Vagina (tissue), 2 donors: Measurements from ENCODE around the gene FKBP11. TPM values are rescaled to one million over a fixed set of nuclear protein-coding genes. Genes with fewer than 3 reads are reported as not detected.
A peak's percentile ranks its signal among the peaks of the same experiment; 100 is the strongest.

Source experiments
- DNase-seq, 2 donors: peaks; one replicate each; pipeline ENCODE4 v3.0.0-alpha.2; 2017; ENCODE audit errors: extremely low spot score in 2 of 2
- H3K27ac ChIP-seq: fragments of 200-600 bp; sonication (generic); one replicate; pipeline ENCODE4 v1.5.1; 2019
- H3K27me3 ChIP-seq: fragments of 200-600 bp; sonication (generic); one replicate; pipeline ENCODE4 v1.5.1; 2019
- H3K36me3 ChIP-seq, 2 donors: fragments of 200-600 bp; sonication (generic); one replicate each; pipeline ENCODE4 v1.5.1; 2017 to 2019
- H3K4me1 ChIP-seq: fragments of 200-600 bp; sonication (generic); one replicate; pipeline ENCODE4 v1.5.1; 2019
- H3K4me3 ChIP-seq, 2 donors: fragments of 200-600 bp; sonication (generic); 1 replicate in 1 of 2; 2 replicates in 1 of 2; pipeline ENCODE4 v1.5.1; 2016 to 2019
- H3K9me3 ChIP-seq: fragments of 200-600 bp; sonication (generic); one replicate; pipeline ENCODE4 v1.5.1; 2019
- CTCF ChIP-seq, 3 experiments: fragments of 450-650 bp in 2 of 3; fragments of 200-600 bp in 1 of 3; sonication (generic) in 1 of 3; IDR thresholded peaks; one replicate each; pipeline ENCODE4 v1.5.1; 2017 to 2019; ENCODE audit warnings: antibody characterized with exemption in 3 of 3, mild to moderate bottlenecking in 2 of 3, moderate library complexity in 2 of 3
- POLR2A ChIP-seq, 2 donors: fragments of 450-650 bp; IDR thresholded peaks; one replicate each; pipeline ENCODE4 v1.6.1; 2017; ENCODE audit warnings: antibody characterized with exemption in 2 of 2, mild to moderate bottlenecking in 2 of 2, moderate library complexity in 2 of 2
- POLR2AphosphoS5 ChIP-seq, 2 donors: sonication (generic); formaldehyde crosslinking; IDR thresholded peaks; one replicate each; pipeline ENCODE4 v1.9.0; 2017; ENCODE audit warnings: antibody characterized with exemption in 2 of 2, mild to moderate bottlenecking in 2 of 2, low read depth in 1 of 2; ENCODE audit not compliant: insufficient read depth in 1 of 2
- intact Hi-C: fragments of 100-400 bp; cut with DNase I; formaldehyde crosslinking; loops from one replicate; pipeline ENCODE4 v1.15.1; 2023
- total RNA-seq: library from RNA; depleted of rRNA; stranded (reverse); fragments of >200 nt; gene quantifications from one replicate; pipeline ENCODE4 v1.2.3, GENCODE V29; 2016

FKBP11 gene
- total RNA-seq, result 16.9 TPM

GRCh38 chr12:48925304-48926011 is at the start of gene FKBP11:
Gene FKBP11 (minus strand): TSS chr12:48925492. CDS start chr12:48925428, 64 bp downstream.
- Histone ChIP-seq H3K9me3 (no peaks in the 10 kb centered on the region), H3K4me3 (peak within 1 kb of the TSS; percentile 69 to 99), H3K27me3 (no peaks in the 10 kb centered on the region), H3K4me1 (peaks cover 20% of the 10 kb centered on the region), H3K36me3 (peaks cover 0 to 8% of the 10 kb centered on the region in 2 donors), H3K27ac (peak within 1 kb of the TSS; percentile 88)
- intact Hi-C loops, result no loop called here
- DNase-seq, result no peak
- TF ChIP-seq POLR2AphosphoS5 (IDR thresholded peaks at IDR 0.05; ENCODE audit: insufficient read depth in 1 of 2, low read depth in 1 of 2) (peak in 1 of 2 donors; percentile 87), POLR2A (IDR thresholded peaks at IDR 0.05) (peak in 1 of 2 donors; percentile 22), CTCF (IDR thresholded peaks at IDR 0.05) (no peak)

- H3K36me3 ChIP-seq, result no peaks in the 10 kb centered on the region
- no peaks in the 10 kb centered on the region for H3K9me3 ChIP-seq
- DNase-seq, result no peak
- no peak for TF ChIP-seq POLR2AphosphoS5 (IDR thresholded peaks at IDR 0.05; ENCODE audit: insufficient read depth in 1 of 2, low read depth in 1 of 2)
- TF ChIP-seq POLR2A (IDR thresholded peaks at IDR 0.05), result no peak
- peak in 1 of 3 experiments; percentile 19 for TF ChIP-seq CTCF (IDR thresholded peaks at IDR 0.05)
- no peak overlapping the region for H3K27ac ChIP-seq
- H3K4me1 ChIP-seq, result peaks cover 54% of the 10 kb centered on the region
- intact Hi-C loops, result no loop called here
- no peak overlapping the region for H3K4me3 ChIP-seq
- peaks cover 11% of the 10 kb centered on the region for H3K27me3 ChIP-seq
Observed at GRCh38 chr12:48973941-48974673, 48.8 kb upstream of the FKBP11 start.

GRCh38 chr12:48973531-48973930 is 48.2 kb upstream of the FKBP11 start:
- Histone ChIP-seq H3K9me3 (no peaks in the 10 kb centered on the region), H3K27me3 (peaks cover 9% of the 10 kb centered on the region), H3K4me1 (peaks cover 48% of the 10 kb centered on the region), H3K36me3 (no peaks in the 10 kb centered on the region), H3K4me3 (no peak overlapping the region), H3K27ac (no peak overlapping the region)
- no peak for TF ChIP-seq POLR2AphosphoS5 (IDR thresholded peaks at IDR 0.05; ENCODE audit: insufficient read depth in 1 of 2, low read depth in 1 of 2)
- no peak for TF ChIP-seq POLR2A (IDR thresholded peaks at IDR 0.05)
- TF ChIP-seq CTCF (IDR thresholded peaks at IDR 0.05), result no peak
- no peak for DNase-seq
- intact Hi-C loops, result no loop called here

- Histone ChIP-seq H3K27ac (no peak overlapping the region), H3K36me3 (no peaks in the 10 kb centered on the region), H3K4me1 (peaks cover 43% of the 10 kb centered on the region), H3K4me3 (no peak overlapping the region), H3K9me3 (no peaks in the 10 kb centered on the region), H3K27me3 (peaks cover 4% of the 10 kb centered on the region)
- intact Hi-C loops, result no loop called here
- DNase-seq, result no peak
- no peak for TF ChIP-seq POLR2A (IDR thresholded peaks at IDR 0.05)
- TF ChIP-seq CTCF (IDR thresholded peaks at IDR 0.05), result no peak
- TF ChIP-seq POLR2AphosphoS5 (IDR thresholded peaks at IDR 0.05; ENCODE audit: insufficient read depth in 1 of 2, low read depth in 1 of 2), result no peak
Observed at GRCh38 chr12:48972952-48973483, 47.7 kb upstream of the FKBP11 start.
